ENCODE data around the gene ACTG1.
A peak's percentile ranks its signal among the peaks of the same experiment; 100 is the strongest.

The ACTG1 gene

DNA sequence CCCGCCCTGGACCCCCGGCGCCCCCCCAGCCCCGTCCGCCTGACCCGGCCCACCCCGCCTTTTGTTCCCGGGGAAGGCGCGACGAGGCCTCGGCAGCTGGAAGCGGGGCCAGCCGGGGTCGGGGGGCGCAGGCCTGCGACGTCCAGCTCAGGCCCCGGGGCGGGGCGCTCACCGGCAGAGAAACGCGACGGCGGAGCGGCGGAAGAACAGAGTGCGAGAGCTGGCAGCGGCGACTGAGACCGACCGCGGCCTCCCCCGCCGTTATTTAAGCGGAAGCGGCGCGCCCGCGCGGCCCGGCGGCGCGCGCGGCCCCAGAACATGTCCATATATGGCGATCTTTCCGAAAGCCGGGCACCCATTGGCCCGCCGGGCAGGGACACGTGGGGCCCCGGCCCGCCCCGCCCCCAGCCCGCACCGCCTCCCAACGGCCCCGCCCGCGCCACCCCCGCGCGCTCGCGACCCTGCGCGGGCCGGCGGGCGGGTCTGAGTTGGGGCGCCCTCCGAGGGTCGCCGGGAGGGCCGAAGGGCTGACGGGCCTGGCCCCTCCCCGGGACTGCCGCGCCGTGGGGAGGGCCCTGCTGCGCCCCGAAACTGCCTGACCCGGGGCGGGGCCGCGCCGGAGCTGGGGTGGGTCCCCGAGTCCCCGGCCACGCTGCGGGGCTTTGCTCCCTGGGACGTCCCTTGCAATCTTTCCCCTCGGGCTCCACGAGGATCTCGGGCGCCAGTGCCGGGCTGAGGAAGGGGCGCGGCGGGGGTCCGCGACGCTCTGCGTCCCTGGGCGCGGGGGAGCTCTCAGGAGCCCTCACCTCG, at the start of gene ACTG1:
ACTG1 (minus strand) TSS at position 238 of the 810 bp plus-strand sequence. CDS start 445 bp downstream, outside the sequence.
- TF ChIP-seq, protein P1, sequence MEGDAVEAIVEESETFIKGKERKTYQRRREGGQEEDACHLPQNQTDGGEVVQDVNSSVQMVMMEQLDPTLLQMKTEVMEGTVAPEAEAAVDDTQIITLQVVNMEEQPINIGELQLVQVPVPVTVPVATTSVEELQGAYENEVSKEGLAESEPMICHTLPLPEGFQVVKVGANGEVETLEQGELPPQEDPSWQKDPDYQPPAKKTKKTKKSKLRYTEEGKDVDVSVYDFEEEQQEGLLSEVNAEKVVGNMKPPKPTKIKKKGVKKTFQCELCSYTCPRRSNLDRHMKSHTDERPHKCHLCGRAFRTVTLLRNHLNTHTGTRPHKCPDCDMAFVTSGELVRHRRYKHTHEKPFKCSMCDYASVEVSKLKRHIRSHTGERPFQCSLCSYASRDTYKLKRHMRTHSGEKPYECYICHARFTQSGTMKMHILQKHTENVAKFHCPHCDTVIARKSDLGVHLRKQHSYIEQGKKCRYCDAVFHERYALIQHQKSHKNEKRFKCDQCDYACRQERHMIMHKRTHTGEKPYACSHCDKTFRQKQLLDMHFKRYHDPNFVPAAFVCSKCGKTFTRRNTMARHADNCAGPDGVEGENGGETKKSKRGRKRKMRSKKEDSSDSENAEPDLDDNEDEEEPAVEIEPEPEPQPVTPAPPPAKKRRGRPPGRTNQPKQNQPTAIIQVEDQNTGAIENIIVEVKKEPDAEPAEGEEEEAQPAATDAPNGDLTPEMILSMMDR (IDR thresholded peaks at IDR 0.05; ENCODE audit: control insufficient read depth, insufficient read depth, low read depth, low read length, missing control alignments): no peak
- DNase-seq (ENCODE audit: low read depth): peak; percentile 71
- H3K4me3 ChIP-seq (ENCODE audit: control insufficient read depth, low read depth, low read length): peak within 1 kb of the TSS; percentile 63

DNA sequence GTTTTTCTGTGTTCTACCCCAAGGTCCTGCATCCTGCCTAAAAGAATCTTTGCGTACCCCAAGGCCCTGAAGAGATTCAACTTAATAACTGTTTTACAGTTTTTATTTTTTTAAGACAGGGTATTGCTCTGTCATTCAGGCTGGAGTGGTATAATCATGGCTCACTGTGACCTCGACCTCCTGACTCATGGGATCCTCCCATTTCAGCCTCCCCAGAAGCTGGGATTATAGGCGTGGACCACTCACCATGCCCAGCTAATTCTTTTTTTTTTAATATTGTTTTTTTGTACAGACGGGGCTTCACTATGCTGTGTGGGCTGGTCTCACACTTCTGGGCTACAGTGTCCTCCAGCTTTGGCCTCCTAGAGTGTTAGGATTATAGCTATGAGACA, 48.9 kb upstream of the ACTG1 start:
- TF ChIP-seq, protein P1 (IDR thresholded peaks at IDR 0.05; ENCODE audit: control insufficient read depth, insufficient read depth, low read depth, low read length, missing control alignments): no peak
- no peak for DNase-seq (ENCODE audit: low read depth)
- no peak overlapping the region for H3K4me3 ChIP-seq (ENCODE audit: control insufficient read depth, low read depth, low read length)

DNA sequence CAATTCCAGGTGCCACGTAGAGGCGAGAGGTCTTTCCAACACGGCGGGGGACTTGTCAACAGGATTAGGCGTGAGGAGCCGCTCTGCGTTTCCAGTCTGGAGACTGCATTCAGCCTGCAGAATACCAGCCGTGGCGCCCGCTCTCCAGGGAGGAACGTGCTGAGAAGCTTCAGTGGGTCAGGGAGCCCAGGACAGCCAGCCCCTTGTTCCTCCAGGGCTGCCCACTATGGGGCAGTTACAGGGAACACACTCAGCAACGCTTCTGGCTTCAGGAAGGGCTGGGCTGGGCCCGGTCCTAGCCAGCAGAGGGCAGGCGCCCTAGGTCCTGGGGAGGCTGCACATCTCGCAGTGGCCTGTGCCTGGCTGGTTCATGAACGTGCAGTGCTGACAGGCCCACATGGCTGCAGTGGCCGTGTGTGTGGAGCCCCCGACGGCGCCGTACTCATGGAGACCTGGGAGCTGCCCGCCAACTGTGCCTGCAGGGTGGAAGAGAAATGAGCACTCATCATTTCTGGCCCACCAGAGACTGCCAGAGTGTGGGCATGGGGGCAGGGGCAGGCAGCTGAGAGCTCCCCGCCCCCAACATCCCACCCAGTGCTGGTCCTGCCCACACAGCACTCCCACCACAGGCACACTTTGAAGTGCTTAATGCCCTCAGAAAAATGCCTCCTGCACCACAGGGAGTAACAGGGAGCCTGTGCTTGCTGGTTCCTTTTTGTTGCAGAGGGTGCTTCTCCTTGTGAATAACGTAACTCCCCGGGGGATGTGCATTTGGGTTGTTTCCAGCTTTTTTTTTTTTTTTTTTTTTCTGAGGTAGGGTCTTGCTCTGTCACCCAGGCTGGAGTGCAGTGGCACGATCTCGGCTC, 46.6 kb upstream of the ACTG1 start:
- H3K4me3 ChIP-seq (ENCODE audit: control insufficient read depth, low read depth, low read length): no peak overlapping the region
- TF ChIP-seq, protein P1 (IDR thresholded peaks at IDR 0.05; ENCODE audit: control insufficient read depth, insufficient read depth, low read depth, low read length, missing control alignments): peak; percentile 32
- no peak for DNase-seq (ENCODE audit: low read depth)

DNA sequence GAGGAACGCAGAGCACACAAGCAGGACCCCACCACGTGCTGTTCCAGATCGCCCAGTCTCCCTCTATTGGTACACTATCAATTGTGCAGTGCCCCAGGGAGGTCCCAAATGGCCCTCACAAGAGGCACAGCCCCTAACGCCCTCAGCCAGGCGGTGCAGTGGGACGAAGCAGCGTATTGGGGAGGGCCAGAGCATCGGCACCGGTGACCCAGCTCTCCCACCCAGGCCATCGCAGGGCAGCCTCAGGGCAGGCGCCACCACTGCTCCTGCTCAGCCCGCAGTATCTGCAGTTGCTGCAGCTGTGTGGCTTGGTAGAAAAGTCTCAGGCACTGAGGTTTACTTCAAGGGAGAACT, 45.5 kb upstream of the ACTG1 start:
- DNase-seq (ENCODE audit: low read depth): no peak
- no peak overlapping the region for H3K4me3 ChIP-seq (ENCODE audit: control insufficient read depth, low read depth, low read length)
- TF ChIP-seq, protein P1 (IDR thresholded peaks at IDR 0.05; ENCODE audit: control insufficient read depth, insufficient read depth, low read depth, low read length, missing control alignments): no peak

DNA sequence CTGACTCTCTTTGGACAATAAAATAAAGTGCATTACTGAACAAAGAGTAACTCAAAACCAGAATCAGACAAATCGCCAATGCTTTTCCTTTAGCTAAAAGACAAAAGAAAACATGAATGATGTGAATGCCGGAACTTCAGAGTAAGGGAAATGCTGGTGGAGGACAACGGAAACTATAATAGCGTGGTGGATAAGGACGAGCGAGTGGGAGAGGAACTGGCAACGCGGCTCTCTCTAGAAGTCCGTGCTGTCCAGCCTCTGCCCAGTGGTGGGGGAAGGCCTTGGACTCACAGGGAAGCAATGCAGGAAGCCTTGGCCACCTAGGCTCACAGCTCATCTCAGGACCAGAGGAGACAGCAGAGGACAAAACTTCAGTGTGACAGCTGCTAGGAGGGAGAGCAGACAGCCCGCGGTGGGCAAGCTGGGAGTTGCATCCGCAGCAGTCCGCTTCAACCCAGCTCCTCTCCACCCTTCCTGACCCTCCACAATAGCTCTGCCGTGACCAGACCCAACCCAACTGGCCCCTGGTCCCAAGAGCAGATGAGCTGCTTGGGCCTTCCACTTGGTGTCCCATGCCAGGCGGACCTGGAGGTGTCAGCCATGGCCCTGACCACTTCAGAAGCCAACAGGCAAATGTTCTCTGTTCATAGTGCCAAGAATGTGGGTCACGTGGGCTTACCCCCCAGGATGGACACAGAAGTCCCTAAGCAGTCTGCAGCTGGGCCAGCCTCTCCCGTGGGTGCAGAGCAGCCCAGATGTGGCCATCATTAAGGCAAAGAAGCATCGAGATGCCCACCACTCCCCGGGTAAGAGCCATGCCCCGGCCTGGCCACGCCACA, 44.9 kb upstream of the ACTG1 start:
- TF ChIP-seq, protein P1 (IDR thresholded peaks at IDR 0.05; ENCODE audit: control insufficient read depth, insufficient read depth, low read depth, low read length, missing control alignments): no peak
- H3K4me3 ChIP-seq (ENCODE audit: control insufficient read depth, low read depth, low read length): no peak overlapping the region
- no peak for DNase-seq (ENCODE audit: low read depth)

DNA sequence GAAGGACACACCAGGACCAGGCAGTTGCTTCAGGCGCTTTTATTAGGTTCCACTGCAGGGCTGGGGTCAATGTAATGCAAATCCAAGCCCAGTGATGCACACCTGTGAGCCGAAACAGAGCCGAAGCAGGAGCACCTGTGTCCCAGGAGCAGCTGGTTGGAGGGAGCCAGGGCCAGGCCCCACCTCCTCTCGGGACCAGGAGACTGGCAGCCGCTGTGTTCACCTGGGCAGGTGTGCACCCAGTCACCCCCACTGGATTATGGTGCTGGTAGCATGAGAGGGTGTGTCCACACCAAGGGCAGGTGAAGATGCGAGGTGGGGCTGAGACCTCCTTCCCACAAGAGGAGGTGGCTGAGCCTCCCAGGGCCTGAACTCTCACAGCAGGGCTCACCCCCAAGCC, 44.3 kb upstream of the ACTG1 start:
- no peak overlapping the region for H3K4me3 ChIP-seq (ENCODE audit: control insufficient read depth, low read depth, low read length)
- no peak for DNase-seq (ENCODE audit: low read depth)
- TF ChIP-seq, protein P1 (IDR thresholded peaks at IDR 0.05; ENCODE audit: control insufficient read depth, insufficient read depth, low read depth, low read length, missing control alignments): no peak
